NK-92 treated with Interleukin-12 subunit alpha and Interleukin-12 subunit beta, amount 100 ng/mL, for 24 hours (cell line): Measurements from ENCODE around the gene UGT1A10.
"Not testable (repeated sequence)": the region's sequence is repeated elsewhere in the genome, so short reads cannot be mapped to it uniquely, and the experiment has no call there.

ENCODE experiments used
- DNase-seq: peaks from one replicate; lab custom pipeline; 2025; lab: John Stamatoyannopoulos, UW

The UGT1A10 gene

DNA sequence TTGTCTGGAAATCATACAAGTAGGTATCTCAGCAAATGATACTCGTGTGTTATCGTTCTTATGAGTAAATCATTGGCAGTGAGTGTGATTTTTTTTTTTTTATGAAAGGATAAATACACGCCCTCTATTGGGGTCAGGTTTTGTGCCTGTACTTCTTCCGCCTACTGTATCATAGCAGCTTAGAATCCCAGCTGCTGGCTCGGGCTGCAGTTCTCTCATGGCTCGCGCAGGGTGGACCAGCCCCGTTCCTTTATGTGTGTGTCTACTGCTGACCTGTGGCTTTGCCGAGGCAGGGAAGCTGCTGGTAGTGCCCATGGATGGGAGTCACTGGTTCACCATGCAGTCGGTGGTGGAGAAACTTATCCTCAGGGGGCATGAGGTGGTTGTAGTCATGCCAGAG is at the start of gene UGT1A10:
TSS of gene UGT1A10 (plus strand) at position 143 of the 400 bp plus-strand sequence. CDS start at position 218, 75 bp downstream.
- DNase-seq = not testable (repeated sequence)

DNA sequence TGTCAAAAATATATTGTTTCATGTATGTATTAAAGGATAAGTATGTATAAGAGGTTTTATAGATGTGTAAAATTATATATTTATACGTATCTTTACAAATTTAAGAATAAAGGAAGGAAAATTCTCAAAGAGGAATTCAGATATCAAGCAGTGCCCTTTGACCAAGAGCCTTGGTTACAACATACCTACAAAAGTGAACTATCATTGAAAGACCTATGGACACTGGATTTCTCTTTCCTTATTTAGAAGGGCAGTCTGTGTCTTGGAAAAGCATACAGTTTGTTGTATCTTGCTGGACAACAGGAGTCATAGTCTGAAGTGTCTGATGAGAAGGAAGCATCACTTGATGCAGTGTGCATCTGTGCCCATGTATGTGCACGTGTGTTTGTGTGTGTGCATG is 47.8 kb upstream of the UGT1A10 start:
- DNase-seq = no peak

DNA sequence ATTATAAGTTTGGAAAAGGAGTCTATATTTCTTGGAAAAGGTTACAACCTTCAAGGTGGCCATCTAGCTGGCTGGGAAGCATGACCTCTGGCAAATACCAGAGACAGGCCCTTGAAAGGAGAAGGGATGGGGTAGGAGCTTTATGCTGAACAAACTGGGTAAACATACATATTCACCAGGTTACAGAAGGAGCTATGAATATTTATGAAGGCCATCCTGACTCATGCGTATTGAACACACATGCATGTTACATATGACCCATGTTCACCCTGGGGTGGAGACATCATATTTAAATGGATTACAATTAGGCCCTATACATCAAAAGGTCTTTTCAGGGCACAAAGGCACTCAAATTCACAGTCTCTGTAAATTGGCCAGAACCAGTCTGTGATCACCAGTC is 43.5 kb upstream of the UGT1A10 start:
- not testable (repeated sequence) for DNase-seq

DNA sequence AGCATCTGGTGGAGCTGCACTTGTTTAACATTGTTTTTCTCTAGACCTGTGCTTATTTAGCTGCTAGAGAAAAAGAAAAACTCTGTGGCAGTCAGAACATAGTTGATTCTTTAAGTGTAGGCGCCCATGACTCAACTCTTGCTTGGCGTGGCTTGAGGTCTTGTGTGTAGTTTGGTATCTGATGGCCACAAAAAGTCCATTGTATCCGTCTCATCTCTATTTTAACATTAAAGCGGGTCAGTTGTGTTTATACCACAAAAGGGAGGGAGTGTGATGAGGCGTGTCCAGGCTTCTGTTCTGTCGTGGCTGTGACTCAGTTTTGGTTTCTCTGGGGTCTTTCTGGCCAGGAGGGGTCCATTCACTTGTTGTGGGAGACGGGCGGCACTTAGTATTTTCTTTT is 43.0 kb upstream of the UGT1A10 start:
- DNase-seq = no peak

DNA sequence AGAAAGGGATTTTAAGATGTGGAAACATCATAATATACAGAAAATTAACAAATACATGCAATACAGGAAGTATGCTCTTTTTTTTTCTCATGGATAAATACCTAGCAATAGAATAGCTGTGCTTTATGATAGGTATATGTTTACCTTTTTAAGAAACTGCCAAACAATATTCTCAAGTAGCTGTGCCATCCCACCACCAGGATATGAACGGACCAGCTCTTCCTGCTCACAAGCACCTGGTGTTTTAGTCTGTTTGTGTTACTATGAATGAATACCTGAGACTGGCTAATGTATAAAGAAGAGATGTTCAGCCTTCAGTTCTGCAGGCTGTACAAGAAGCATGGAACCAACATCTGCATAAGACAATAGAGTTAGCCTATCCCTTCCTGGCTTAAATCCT is 38.7 kb upstream of the UGT1A10 start:
- no peak for DNase-seq

DNA sequence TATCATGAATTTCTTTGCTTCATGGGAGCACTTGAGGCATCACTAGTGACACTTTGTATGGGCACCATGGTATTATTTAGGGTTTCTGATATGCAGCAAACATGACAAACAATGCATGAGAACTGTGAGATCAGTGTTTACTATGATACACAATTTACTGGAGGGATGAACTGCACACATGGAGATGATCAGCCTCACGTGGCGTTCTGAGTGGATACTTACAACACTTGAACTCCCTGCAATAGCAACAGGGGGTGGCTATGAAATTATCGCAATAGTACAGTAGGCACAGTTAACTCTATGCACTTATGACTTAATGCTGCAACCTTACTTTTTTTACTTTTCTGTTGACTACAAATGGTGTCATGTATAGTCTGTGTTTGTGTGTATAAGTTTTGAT is 37.3 kb upstream of the UGT1A10 start:
- no peak for DNase-seq

DNA sequence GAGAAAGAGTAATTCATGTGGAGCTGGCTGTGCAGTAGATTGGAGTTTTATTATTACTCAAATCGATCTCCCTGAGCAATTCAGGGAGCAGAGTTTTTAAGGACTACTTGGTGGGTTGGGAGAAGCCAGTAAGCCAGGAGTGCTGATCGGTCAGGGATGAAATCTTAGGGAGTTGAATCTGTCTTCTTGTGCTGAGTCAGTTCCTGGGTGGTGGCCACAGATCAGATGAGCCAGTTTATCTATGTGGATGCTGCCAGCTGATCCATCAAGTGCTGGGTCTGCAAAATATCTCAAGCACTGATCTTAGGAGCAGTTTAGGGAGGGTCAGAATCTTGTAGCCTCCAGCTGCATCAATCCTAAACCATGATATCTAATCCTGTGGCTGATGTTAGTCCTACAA is 35.9 kb upstream of the UGT1A10 start:
- no peak for DNase-seq

DNA sequence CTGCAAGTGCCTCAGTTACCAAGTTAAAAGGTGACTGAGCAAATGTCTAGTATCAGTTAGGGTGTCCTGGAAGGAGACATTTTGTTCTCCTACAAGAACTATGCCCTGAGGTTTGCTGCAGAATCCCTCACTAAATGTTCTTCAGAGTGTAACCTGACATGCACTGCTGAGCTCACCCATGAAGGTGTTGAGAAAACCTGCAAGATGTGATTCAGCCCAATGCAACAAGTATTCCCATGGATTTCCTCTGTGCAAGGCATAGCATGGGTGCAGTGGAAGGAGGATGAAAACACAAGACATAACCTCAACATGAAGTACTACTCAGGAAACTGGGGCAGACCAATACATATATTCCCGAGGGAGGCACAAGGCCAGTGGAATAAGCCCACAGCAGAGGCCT is 34.2 kb upstream of the UGT1A10 start:
- no peak for DNase-seq

DNA sequence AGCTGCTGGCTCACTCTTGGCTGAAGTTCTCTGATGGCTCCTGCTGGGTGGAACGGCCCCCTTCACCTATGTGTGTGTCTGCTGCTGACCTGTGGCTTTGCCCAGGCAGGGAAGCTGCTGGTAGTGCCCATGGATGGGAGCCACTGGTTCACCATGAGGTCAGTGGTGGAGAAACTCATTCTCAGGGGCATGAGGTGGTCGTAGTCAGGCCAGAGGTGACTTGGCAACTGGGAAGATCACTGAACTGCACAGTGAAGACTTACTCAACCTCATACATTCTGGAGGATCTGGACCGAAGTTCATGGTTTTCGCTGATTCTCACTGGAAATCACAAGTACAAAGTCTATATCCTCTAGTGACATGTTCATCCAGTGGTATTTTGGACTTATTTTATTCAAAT is 32.7 kb upstream of the UGT1A10 start:
- DNase-seq = no peak

DNA sequence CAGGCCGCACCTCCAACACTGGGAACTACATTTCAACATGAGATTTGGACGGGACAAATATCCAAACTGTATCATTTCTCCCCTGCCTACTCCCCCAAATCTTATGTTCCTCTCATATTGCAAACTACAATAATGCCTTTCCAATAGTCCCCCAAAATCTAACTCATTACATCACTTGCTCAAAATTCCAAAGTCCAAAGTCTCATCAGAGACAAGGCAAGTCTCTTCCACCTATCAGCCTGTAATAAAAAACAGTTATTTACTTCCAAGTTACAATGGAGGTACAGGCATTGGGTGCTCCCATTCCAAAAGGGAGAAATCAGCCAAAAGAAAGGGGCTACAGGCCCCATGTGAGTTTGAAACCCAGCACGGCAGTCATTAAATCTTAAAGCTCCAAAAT is 31.4 kb upstream of the UGT1A10 start:
- no peak for DNase-seq

DNA sequence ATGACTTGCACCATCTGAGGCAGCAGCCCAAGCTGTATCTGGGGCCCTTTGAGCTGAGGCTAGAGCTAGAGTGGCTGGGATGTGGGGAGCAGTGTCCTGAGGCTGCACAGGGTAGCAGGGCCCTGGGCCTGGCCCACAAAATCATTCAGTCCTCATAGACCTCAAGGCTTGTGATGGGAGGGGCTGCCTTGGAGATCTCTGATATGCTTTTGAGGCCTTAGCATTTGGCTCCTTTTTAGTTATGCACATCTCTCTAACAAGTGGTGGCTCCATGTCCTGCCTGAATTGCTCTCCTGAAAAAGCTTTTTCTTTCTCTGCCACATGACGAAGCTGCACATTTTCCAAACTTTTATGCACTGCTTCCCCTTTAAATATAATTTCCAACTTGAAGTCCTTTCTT is 30.6 kb upstream of the UGT1A10 start:
- DNase-seq = no peak

DNA sequence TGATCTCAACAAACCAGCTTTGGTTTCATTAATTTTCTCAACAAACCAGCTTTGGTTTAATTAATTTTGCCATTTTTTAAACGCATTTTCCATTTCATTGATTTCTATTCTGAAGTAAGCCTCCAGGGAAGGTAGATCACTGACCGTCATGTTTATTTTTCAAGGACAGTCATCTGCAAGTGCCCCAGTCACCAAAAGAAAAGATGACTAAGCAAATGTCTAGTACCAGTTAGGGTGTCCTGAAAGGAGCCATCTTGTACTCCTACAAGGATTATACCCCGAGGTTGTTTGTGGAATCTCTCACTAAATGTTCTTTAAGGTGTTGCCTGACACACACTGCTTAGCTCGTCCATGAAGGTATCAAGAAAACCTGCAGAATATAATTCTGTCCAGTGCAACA is 25.0 kb upstream of the UGT1A10 start:
- DNase-seq = no peak

DNA sequence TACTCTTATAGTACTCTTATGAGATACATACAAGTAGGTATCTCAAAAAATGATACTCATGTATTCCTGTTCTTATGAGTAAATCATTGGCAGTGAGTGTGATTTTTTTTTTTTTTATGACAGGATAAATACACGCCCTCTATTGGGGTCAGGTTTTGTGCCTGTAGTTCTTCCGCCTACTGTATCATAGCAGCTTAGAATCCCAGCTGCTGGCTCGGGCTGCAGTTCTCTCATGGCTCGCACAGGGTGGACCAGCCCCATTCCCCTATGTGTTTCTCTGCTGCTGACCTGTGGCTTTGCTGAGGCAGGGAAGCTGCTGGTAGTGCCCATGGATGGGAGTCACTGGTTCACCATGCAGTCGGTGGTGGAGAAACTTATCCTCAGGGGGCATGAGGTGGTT is 18.8 kb upstream of the UGT1A10 start, which contains the start of gene UGT1A8:
TSS of gene UGT1A8 (plus strand) at position 158 of the 400 bp plus-strand sequence. CDS start at position 233, 75 bp downstream.
- DNase-seq = not testable (repeated sequence)

DNA sequence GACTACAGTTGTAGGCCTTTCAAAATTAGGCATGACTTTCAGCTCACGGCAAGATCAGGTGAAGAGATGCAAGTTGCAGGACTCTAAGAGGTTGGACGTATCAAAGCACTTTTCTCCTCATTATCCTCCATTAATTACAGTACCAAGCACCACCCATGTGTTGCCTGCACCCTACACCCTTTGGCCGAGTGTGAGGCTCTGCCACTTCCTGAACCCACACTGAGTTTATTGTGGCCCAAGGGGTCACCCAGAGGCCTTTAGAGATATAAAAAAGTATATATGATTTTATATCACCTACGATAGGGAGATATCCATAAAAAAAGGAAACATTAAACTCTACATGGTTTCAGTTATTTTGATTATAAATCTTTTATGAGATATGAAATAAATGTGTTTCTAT is 16.0 kb upstream of the UGT1A10 start:
- no peak for DNase-seq

DNA sequence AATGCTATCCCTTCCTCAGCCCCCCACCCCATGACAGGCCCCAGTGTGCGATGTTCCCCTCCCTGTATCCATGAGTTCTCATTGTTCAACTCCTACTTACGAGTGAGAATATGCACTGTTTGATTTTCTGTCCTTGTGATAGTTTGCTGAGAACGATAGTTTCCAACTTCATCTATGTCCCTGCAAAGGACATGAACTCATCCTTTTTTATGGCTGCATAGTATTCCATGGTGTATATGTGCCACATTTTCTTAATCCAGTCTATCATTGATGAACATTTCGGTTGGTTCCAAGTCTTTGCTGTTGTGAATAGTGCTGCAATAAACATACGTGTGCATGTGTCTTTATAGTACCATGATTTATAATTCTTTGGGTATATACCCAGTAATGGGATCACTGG is 14.4 kb upstream of the UGT1A10 start:
- not testable (repeated sequence) for DNase-seq

DNA sequence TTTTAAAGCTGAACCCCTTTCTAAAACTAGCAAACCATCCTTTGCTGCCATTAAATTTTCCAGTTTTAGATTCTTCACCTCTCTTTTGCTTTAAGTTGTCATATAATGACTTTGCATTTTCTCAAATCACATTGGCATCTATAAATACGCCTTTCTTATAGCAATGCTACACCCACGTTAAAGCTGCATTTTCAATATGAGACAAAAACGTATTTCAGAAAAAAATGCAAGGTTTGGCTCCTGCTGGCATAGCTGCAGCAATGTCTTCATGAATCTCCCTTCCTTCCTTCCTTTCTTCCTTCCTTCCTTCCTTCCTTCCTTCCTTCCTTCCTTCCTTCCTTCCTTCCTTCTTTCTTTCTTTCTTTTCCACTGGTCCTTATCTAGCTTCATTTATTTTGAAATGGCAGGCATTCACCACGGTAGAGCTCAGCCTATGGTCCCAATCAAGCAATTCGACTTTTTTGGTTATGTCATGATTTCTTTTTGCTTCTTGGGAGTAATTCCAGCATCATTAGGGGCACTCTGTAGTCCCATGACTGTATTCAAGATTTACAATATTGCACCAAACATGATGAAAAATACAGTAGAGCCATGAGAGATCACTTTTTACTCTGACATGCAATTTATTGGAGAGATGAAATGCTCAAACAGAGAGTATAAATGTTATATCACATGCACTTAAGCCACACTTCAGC is 8.8 kb upstream of the UGT1A10 start:
- DNase-seq = no peak

DNA sequence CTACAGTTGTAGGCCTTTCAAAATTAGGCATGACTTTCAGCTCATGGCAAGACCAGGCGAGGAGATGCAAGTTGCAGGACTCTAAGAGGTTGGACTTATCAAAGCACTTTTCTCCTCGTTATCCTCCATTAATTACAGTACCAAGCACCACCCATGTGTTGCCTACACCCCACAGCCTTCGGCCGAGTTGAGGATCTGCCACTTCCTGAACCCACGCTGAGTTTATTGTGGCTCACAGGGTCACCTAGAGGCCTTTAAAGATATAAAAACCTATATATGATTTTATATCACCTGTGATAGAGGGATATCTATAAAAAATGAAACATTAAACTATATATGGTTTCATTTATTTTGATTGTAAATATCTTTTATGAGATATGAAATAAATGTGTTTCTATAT is 2.6 kb downstream of the UGT1A10 start:
- DNase-seq = no peak

DNA sequence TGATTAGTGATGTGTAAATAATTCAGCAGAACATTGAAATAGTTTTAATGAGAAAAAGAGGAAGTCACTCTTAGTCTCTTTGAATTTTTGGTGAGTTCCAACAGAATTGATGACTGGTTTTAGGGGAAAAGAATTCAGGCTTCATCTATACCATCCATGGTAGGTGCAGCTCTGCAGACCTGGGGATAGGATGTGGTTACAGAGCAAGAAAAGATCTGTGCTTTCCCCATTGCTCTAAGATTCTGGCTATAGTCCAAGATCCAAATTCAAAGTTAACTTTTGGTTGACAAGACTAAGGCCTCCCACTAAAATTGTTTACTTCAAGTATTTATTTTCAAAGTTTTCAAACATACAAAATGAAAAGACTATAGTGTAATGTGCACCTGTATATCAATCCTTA is 3.6 kb downstream of the UGT1A10 start:
- no peak for DNase-seq

DNA sequence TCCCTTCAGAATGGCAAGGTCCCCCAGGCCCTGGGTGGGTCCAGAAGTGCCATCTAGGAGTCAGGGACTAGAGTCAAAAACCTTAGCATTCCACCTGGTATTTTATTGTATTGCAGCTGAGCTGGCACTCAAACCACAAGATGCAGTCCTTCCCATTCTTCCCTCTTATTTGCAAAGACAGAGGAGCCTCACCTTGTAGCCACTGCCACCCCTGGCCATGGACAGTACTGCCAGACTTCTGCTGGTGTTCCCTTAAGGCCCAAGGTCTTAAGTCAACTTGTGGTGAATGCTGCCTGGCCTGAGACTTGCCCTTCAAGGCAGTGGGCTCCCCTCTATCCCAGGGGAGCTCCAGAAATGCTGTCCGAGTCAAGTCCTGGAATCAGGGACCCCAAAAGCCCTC is 6.9 kb downstream of the UGT1A10 start:
- no peak for DNase-seq

DNA sequence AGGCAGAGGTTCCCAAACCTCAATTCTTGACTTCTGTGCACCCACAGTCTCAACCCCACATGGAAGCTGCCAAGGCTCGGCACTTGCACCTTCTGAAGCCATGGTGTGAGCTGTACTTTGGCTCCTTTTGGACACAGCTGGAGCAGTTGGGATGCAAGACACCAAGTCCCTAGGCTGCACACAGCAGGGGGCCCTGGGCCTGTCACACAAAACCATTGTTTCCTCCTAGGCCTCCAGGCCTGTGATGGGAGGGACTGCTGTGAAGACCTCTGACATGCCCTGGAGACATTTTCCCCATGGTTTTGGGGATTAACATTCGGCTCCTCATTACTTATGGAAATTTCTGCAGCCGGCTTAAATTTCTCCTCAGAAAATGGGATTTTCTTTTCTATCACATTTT is 9.8 kb downstream of the UGT1A10 start:
- not testable (repeated sequence) for DNase-seq

DNA sequence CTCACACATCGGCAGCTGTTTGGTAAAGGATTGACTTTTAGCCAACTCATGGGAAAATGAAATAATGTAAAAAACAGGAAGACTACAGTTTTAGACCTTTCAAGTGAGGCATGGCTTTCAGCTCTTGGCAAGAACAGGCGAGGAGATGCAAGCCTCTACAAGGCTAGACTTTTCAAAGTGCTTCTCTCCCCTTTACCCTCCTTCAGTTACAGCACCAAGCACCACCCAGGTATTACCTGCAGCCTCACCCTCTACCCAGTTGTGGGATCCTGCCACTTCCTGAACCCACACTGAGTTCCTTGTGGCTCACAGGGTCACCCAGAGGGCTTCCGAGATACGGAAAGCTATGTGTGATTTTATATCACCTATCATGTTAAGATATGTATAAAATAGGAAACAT is 14.7 kb downstream of the UGT1A10 start:
- no peak for DNase-seq

DNA sequence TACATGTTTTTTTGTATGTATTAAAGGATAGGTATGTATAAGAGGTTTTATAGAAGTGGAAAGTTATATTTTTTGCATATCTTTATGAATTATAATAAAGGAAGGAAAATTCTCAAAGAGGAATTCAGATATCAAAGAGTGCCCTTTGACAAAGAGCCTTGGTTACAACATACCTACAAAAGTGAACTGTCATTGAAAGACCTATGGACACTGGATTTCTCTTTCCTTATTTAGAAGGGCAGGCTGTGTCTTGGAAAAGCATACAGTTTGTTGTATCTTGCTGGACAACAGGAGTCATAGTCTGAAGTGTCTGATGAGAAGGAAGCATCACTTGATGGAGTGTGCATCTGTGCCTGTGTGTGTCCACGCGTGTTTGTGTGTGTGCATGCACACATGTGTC is 15.2 kb downstream of the UGT1A10 start:
- DNase-seq = no peak

DNA sequence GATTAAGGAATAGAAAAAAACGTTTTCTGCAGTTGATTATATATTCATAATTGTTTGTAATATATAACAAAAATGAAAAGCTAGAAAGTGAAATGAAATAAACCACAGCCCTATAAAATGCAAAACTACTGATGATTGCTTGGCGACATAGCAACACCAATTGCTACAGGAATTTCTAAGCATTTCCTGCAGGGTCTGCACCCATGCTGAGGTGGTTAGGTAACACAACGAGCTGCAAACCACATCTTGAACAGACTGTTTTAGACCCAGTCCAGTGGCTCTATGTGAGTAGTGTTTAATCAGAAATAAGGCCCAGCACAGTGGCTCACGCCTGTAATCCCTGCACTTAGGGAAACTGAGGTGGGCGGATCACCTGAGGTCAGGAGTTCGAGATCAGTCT is 18.3 kb downstream of the UGT1A10 start:
- peak; percentile 35 for DNase-seq

DNA sequence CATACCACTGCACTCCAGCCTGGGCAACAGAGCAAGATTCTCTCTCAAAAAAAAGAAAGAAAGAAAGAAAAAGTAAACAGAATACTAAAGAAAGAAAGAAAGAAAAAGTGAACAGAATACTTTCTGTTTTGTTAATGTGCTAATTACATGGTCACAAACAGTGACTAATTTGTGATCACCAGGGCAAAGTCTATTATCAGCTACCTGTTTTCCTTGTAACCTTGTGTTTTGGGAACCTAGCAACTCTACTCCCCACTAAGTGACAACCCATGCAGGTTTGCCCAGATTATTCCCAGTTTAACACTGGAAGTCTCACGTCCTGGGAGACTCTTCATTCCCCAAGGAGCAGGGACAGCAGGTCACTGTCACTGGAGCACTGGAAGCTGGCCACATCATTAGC is 18.8 kb downstream of the UGT1A10 start:
- DNase-seq = no peak
